CD14-positive monocyte (primary cell): ENCODE measurements around the gene CHST10. TPM values are rescaled to one million over a fixed set of nuclear protein-coding genes. Genes with fewer than 3 reads are reported as not detected.

Experiments
- DNase-seq, 3 donors: peaks; one replicate each; pipeline ENCODE4 v3.0.0-alpha.2; 2011 to 2022
- H2AFZ ChIP-seq: 2 replicates; pipeline ENCODE4 v1.6.0; 2012; ENCODE audit warnings: mild to moderate bottlenecking, low read depth, low read length, inconsistent platforms; ENCODE audit not compliant: insufficient read depth, poor library complexity, severe bottlenecking
- H3K27ac ChIP-seq, 2 donors: 1 replicate in 1 of 2; 2 replicates in 1 of 2; pipeline ENCODE4 v1.5.1; 2012 to 2013; ENCODE audit warnings: low read length in 2 of 2, control low read depth in 1 of 2, inconsistent platforms in 1 of 2, low read depth in 1 of 2, mild to moderate bottlenecking in 1 of 2
- H3K27me3 ChIP-seq, 2 donors: one replicate each; pipeline versions ENCODE4 v1.6.0 to v1.6.1; 2011 to 2013; ENCODE audit warnings: low read length in 2 of 2; ENCODE audit not compliant: control insufficient read depth in 2 of 2, insufficient read depth in 2 of 2
- H3K36me3 ChIP-seq, 2 donors: replicated peaks in 1 of 2; 1 replicate in 1 of 2; 2 replicates in 1 of 2; pipeline versions ENCODE4 v1.5.1 to v1.6.1; 2012 to 2013; ENCODE audit warnings: low read length in 2 of 2, control low read depth in 1 of 2, inconsistent platforms in 1 of 2, mild to moderate bottlenecking in 1 of 2; ENCODE audit not compliant: insufficient read depth in 2 of 2, control insufficient read depth in 1 of 2
- H3K4me1 ChIP-seq, 2 donors: 1 replicate in 1 of 2; 2 replicates in 1 of 2; pipeline versions ENCODE4 v1.5.1 to v1.6.1; 2012 to 2013; ENCODE audit warnings: low read length in 2 of 2, control low read depth in 1 of 2, inconsistent platforms in 1 of 2, mild to moderate bottlenecking in 1 of 2, moderate library complexity in 1 of 2; ENCODE audit not compliant: insufficient read depth in 2 of 2, control insufficient read depth in 1 of 2
- H3K4me2 ChIP-seq: replicated peaks from 2 replicates; pipeline ENCODE3; 2012; ENCODE audit warnings: low read length, moderate library complexity, mild to moderate bottlenecking; ENCODE audit not compliant: poor library complexity, severe bottlenecking; ENCODE audit errors: extremely low read depth
- H3K4me3 ChIP-seq, 3 experiments: fragments of 200-600 bp in 1 of 3; sonication (generic) in 1 of 3; replicated peaks in 1 of 3; 1 replicate in 2 of 3; 2 replicates in 1 of 3; pipeline ENCODE4 v1.5.1; 2011 to 2013; ENCODE audit warnings: low read length in 3 of 3, mild to moderate bottlenecking in 3 of 3, control low read depth in 2 of 3, low read depth in 2 of 3, inconsistent platforms in 1 of 3, moderate library complexity in 1 of 3
- H3K79me2 ChIP-seq: 2 replicates; pipeline ENCODE4 v1.6.0; 2012; ENCODE audit warnings: mild to moderate bottlenecking, control low read depth, inconsistent platforms, low read length, moderate library complexity; ENCODE audit not compliant: insufficient read depth
- H3K9ac ChIP-seq: 2 replicates; pipeline ENCODE4 v1.6.0; 2017; ENCODE audit warnings: low read length, mild to moderate bottlenecking; ENCODE audit not compliant: insufficient read depth, poor library complexity, severe bottlenecking
- H3K9me3 ChIP-seq, 2 donors: replicated peaks in 1 of 2; 1 replicate in 1 of 2; 2 replicates in 1 of 2; pipeline versions ENCODE4 v1.5.1 to v1.6.1; 2012 to 2013; ENCODE audit warnings: low read length in 2 of 2, control low read depth in 1 of 2; ENCODE audit not compliant: control insufficient read depth in 1 of 2, insufficient read depth in 1 of 2
- H4K20me1 ChIP-seq: 2 replicates; pipeline ENCODE4 v1.6.0; 2012; ENCODE audit warnings: mild to moderate bottlenecking, low read length, control low read depth, moderate library complexity; ENCODE audit not compliant: insufficient read depth
- H3K27ac Mint-ChIP-seq, 7 donors: one replicate each; pipeline ENCODE4 v1.8.0; 2020; ENCODE audit warnings: mild to moderate bottlenecking in 7 of 7, mixed read lengths in 7 of 7, moderate library complexity in 6 of 7, inconsistent platforms in 2 of 7
- H3K27me3 Mint-ChIP-seq, 3 donors: one replicate each; pipeline ENCODE4 v1.8.0; 2021 to 2022; ENCODE audit warnings: low read depth in 3 of 3, mild to moderate bottlenecking in 3 of 3, mixed read lengths in 3 of 3, moderate library complexity in 3 of 3, inconsistent platforms in 1 of 3
- H3K36me3 Mint-ChIP-seq, 2 donors: one replicate each; pipeline ENCODE4 v1.8.0; 2020; ENCODE audit warnings: mixed read lengths in 2 of 2, inconsistent platforms in 1 of 2, mild to moderate bottlenecking in 1 of 2
- H3K4me1 Mint-ChIP-seq: one replicate; pipeline ENCODE4 v1.8.0; 2020; ENCODE audit warnings: mild to moderate bottlenecking, mixed read lengths
- H3K4me3 Mint-ChIP-seq, 2 donors: one replicate each; pipeline ENCODE4 v1.8.0; 2020; ENCODE audit warnings: mild to moderate bottlenecking in 2 of 2, mixed read lengths in 2 of 2, moderate library complexity in 1 of 2
- H3K9me3 Mint-ChIP-seq, 7 donors: one replicate each; pipeline ENCODE4 v1.8.0; 2020 to 2022; ENCODE audit warnings: mixed read lengths in 7 of 7, mild to moderate bottlenecking in 6 of 7, moderate library complexity in 6 of 7, inconsistent platforms in 2 of 7
- CTCF ChIP-seq: fragments of 200-600 bp; IDR thresholded peaks from one replicate; pipeline ENCODE4 v1.8.0; 2022; ENCODE audit warnings: antibody characterized with exemption, mild to moderate bottlenecking
- WGBS: methylation state at CpG from one replicate; pipeline ENCODE4 v1.1.5; 2013; ENCODE audit warnings: missing lambda C conversion rate; ENCODE audit not compliant: insufficient coverage; 5-methylcytosine and 5-hydroxymethylcytosine counted together
- intact Hi-C, 2 donors: fragments of 100-400 bp; cut with micrococcal nuclease; formaldehyde crosslinking; loops; one replicate each; pipeline versions ENCODE4 v1.15.0 to v1.15.1; 2023
- polyA plus RNA-seq, 3 donors: library from polyadenylated mRNA; depleted of rRNA in 1 of 3; unstranded in 2 of 3; stranded (reverse) in 1 of 3; fragments of 300-500 nt in 2 of 3; fragments of >200 nt in 1 of 3; fragmentation: Illumina TruSeq in 2 of 3; gene quantifications; 1 replicate in 2 of 3; 2 replicates in 1 of 3; pipeline ENCODE4 v1.2.3, GENCODE V29; 2012 to 2021

CHST10 gene
- polyA plus RNA-seq, 3 donors = 0.52 to 0.54 TPM; not detected in 1

DNA sequence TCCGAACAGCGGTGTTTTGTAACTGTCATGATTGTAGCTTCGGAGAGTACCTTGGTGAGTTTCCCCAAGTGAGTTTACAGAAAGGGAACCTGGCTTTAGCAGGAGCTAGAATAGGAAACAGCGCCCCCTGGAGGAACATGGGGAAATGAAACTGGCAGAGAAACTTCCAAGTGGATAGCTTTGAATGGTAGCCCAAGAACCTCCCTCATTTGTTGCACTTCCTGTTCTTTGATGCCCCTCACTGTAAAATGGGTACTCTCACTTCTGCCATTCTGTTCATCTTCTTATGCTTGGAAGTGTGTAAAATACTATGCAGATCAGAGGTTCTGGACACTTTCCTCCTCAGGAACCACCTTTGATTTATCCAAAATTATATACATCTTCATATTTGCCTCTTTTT lies 36.2 kb downstream of the CHST10 start:
- Mint-ChIP-seq H3K4me3 (no peak overlapping the region), H3K9me3 (no peaks in the 10 kb centered on the region), H3K36me3 (no peaks in the 10 kb centered on the region), H3K27me3 (peaks cover 0 to 3% (median 2%) of the 10 kb centered on the region in 3 donors), H3K4me1 (peaks cover 8% of the 10 kb centered on the region), H3K27ac (no peak overlapping the region)
- Histone ChIP-seq H3K79me2 (no peaks in the 10 kb centered on the region), H3K9ac (no peak overlapping the region), H3K4me2 (no peak overlapping the region), H3K4me3 (no peak overlapping the region), H2AFZ (no peak overlapping the region), H3K27ac (no peak overlapping the region), H3K9me3 (no peaks in the 10 kb centered on the region), H3K36me3 (no peaks in the 10 kb centered on the region), H3K4me1 (peaks cover 0 to 3% of the 10 kb centered on the region in 2 donors), H3K27me3 (no peaks in the 10 kb centered on the region), H4K20me1 (no peaks in the 10 kb centered on the region)
- intact Hi-C loops = no loop called here
- WGBS = 32% methylated on average over 4 of the region's 4 CpGs
- DNase-seq = peak; percentile 63 to 80 (median 78)
- TF ChIP-seq CTCF = peak; percentile 98

DNA sequence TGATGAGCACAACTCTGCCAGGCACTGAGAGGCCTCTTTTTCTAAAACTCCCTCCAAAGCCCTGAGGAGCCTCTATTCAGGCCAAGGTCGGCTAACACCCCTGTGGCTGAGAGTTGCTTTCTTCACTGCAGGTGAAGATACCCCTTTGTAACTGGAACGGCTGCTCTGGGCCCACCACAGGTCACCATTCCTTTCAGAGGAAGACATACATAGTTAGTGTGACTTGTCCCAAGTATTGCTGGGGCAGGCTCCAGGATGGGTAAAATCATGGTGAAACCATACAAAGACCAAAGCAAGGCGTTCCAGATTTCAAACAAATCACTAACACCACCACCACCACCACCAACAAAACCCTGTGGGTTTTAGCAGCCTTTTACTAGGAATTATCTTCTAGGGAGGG lies 36.8 kb downstream of the CHST10 start:
- Histone ChIP-seq H3K4me2 (no peak overlapping the region), H3K36me3 (no peaks in the 10 kb centered on the region), H3K9ac (no peak overlapping the region), H3K79me2 (no peaks in the 10 kb centered on the region), H3K4me3 (no peak overlapping the region), H4K20me1 (no peaks in the 10 kb centered on the region), H3K27ac (no peak overlapping the region), H3K4me1 (peaks cover 0 to 4% of the 10 kb centered on the region in 2 donors), H2AFZ (no peak overlapping the region), H3K9me3 (no peaks in the 10 kb centered on the region), H3K27me3 (no peaks in the 10 kb centered on the region)
- no peaks in the 10 kb centered on the region for H3K36me3 Mint-ChIP-seq
- DNase-seq = no peak
- no peaks in the 10 kb centered on the region for H3K9me3 Mint-ChIP-seq
- no peak overlapping the region for H3K27ac Mint-ChIP-seq
- TF ChIP-seq CTCF = no peak
- H3K4me3 Mint-ChIP-seq = no peak overlapping the region
- peaks cover 0 to 3% (median 2%) of the 10 kb centered on the region in 3 donors for H3K27me3 Mint-ChIP-seq
- intact Hi-C loops = no loop called here
- WGBS = 67% methylated on average over 1 of the region's 3 CpGs
- peaks cover 9% of the 10 kb centered on the region for H3K4me1 Mint-ChIP-seq
